Measurements from ENCODE around the gene KITLG.

GRCh38 chr12:88566430-88566829 is 13.8 kb downstream of the KITLG start:
- TF ChIP-seq, protein P1, sequence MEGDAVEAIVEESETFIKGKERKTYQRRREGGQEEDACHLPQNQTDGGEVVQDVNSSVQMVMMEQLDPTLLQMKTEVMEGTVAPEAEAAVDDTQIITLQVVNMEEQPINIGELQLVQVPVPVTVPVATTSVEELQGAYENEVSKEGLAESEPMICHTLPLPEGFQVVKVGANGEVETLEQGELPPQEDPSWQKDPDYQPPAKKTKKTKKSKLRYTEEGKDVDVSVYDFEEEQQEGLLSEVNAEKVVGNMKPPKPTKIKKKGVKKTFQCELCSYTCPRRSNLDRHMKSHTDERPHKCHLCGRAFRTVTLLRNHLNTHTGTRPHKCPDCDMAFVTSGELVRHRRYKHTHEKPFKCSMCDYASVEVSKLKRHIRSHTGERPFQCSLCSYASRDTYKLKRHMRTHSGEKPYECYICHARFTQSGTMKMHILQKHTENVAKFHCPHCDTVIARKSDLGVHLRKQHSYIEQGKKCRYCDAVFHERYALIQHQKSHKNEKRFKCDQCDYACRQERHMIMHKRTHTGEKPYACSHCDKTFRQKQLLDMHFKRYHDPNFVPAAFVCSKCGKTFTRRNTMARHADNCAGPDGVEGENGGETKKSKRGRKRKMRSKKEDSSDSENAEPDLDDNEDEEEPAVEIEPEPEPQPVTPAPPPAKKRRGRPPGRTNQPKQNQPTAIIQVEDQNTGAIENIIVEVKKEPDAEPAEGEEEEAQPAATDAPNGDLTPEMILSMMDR (conservative IDR thresholded peaks at IDR 0.05; ENCODE audit: low read depth in 2 of 2), result no peak
- TF ChIP-seq CREB1 (CRISPR knock-in tag; IDR thresholded peaks at IDR 0.05; ENCODE audit: low read depth) (no peak), POLR2AphosphoS5 (IDR thresholded peaks at IDR 0.05; ENCODE audit: low read depth) (no peak), EZH2 (IDR thresholded peaks at IDR 0.05; ENCODE audit: low read depth, unreplicated experiment) (no peak), JUNB (IDR thresholded peaks at IDR 0.05; ENCODE audit: unreplicated experiment) (no peak), ZNF331 (CRISPR knock-in tag; IDR thresholded peaks at IDR 0.05; ENCODE audit: low read depth) (no peak), EZH2phosphoT487 (IDR thresholded peaks at IDR 0.05; ENCODE audit: unreplicated experiment) (no peak), ETS1 (IDR thresholded peaks at IDR 0.05) (no peak), STAT1 (IDR thresholded peaks at IDR 0.05; ENCODE audit: unreplicated experiment) (no peak), ZNF114 (CRISPR knock-in tag; IDR thresholded peaks at IDR 0.05) (no peak), NANOG (IDR thresholded peaks at IDR 0.05; ENCODE audit: borderline replicate concordance) (no peak)
- TF ChIP-seq, protein P2, sequence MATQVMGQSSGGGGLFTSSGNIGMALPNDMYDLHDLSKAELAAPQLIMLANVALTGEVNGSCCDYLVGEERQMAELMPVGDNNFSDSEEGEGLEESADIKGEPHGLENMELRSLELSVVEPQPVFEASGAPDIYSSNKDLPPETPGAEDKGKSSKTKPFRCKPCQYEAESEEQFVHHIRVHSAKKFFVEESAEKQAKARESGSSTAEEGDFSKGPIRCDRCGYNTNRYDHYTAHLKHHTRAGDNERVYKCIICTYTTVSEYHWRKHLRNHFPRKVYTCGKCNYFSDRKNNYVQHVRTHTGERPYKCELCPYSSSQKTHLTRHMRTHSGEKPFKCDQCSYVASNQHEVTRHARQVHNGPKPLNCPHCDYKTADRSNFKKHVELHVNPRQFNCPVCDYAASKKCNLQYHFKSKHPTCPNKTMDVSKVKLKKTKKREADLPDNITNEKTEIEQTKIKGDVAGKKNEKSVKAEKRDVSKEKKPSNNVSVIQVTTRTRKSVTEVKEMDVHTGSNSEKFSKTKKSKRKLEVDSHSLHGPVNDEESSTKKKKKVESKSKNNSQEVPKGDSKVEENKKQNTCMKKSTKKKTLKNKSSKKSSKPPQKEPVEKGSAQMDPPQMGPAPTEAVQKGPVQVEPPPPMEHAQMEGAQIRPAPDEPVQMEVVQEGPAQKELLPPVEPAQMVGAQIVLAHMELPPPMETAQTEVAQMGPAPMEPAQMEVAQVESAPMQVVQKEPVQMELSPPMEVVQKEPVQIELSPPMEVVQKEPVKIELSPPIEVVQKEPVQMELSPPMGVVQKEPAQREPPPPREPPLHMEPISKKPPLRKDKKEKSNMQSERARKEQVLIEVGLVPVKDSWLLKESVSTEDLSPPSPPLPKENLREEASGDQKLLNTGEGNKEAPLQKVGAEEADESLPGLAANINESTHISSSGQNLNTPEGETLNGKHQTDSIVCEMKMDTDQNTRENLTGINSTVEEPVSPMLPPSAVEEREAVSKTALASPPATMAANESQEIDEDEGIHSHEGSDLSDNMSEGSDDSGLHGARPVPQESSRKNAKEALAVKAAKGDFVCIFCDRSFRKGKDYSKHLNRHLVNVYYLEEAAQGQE (IDR thresholded peaks at IDR 0.05; ENCODE audit: unreplicated experiment), result no peak

Measured in GM23338 (cell line).